Hippocampal formation (tissue), 2 donors: ENCODE data around the gene HHAT.

Experiments
- DNase-seq, 2 donors: peaks; one replicate each; lab custom pipeline; 2025; lab: John Stamatoyannopoulos, UW

Gene HHAT

DNA sequence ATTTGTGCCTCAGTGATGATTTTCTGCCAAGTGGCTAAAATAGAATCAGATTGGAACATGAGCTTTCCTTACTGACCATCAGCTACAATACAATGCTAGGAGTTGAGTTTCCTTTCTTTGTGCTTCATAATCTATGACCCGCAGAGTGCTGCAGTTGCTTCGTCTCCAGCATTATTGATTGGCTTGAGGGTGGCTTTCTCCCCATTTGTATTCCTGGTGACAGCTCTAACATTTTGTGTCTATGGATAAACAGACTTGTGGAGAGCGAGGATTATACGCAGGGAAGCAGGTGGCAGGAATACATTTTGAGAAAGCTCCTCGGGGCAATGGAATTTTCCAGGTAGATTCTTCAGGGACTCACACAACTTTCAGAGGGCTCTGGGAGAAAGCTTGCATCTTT, 223.2 kb downstream of the HHAT start:
- DNase-seq: no peak

DNA sequence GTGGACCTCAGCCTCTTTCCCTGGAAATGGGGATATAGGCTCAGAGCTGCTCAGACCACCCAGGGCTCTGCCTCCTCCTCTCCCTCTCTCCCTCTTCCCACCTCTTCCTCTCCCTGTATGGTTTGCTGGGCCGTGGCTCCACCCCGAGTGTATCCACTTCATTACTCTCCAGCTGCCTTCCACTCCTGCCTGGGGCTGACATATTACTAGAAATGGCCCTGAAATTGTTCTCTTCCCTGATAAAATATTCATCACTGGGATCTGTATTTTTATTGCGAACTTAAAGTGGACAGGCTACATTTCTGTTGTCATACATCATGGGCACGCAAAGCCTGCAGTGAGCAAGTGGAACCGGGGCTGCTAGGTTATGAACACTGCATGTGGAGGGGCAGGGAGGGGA, 225.0 kb downstream of the HHAT start:
- DNase-seq: no peak

DNA sequence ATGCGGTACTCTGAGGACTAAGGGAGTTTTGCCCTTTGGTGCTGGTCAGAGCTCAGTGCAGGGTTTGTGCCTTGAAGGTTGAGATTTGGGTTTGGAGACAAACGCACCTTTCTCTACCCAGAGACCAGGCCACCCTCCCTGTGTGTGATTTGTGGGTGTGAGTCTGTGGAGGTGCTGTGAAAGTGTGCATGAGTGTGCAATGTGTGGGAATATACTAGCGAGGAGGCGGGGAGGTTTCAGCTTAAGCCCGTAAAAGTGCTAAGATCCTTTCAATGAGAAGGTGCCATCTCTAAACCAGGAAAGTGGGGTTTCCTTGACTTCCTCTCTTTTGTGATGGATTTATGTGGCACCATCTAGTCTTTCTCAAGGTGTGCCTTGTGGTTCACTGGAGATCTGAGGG, 225.7 kb downstream of the HHAT start:
- DNase-seq: no peak

DNA sequence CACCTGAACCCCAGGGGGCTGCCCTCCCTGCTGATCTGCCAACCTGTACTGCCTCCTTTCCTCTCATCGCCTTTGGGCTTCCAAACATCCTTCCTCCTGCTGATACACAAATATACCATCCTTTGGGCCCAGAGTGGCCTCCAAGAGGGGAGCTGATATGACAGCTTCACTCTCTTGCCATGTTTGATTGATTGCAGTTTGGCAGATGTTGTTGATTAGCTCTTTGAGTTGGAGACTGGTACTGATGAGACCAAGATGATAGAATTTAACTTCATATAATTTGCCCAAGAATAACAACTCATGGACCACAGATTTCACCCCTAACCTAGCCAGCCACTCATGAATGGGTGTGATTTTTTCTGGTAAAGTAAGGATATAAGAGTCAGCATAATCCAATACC, 227.8 kb downstream of the HHAT start:
- DNase-seq: no peak

DNA sequence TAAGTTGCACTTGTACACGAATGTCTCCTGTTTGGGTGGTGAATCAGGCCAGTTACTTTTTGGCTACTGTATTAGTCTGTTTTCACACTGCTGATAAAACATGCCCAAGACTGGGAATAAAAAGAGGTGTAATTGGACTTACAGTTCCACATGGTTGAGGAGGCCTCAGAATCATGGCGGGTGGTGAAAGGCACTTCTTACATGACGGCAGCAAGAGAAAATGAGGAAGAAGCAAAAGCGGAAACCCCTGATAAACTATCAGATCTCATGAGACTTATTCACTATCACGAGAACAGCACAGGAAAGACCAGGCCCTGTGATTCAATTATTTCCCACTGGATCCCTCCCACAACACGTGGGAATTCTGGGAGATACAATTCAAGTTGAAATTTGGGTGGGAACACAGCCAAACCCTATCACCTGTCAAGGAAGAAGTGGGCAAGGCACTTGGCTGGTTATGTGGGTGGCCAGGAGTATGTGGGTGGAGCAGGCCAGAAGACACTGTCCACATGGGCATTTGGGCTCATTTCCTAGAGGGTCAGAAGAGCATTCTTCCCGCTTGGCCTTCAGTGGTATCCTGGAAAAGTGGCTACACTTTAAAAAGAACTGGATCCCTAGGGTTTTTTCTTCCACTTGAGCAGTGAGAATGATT, 228.8 kb downstream of the HHAT start:
- no peak for DNase-seq

DNA sequence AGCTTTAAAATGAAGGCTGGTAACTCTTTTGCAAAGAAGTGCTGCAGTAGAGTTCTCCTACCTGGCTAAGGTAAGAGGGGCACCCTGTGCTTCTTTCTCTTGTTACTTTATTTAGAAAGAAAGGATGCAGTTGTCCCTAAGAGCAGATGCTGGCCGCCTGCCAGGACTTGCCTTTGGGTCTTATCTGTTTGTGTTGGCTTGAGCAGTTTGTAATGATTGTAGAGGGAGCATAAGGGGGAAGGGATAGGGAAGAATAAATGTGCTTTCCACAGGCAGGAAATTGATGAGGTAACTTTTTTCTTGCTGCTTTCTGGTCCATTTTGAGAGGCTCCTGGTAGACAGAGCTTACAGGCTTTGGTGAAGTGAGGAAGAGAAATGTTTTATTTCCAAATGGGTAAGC, 229.6 kb downstream of the HHAT start:
- no peak for DNase-seq

DNA sequence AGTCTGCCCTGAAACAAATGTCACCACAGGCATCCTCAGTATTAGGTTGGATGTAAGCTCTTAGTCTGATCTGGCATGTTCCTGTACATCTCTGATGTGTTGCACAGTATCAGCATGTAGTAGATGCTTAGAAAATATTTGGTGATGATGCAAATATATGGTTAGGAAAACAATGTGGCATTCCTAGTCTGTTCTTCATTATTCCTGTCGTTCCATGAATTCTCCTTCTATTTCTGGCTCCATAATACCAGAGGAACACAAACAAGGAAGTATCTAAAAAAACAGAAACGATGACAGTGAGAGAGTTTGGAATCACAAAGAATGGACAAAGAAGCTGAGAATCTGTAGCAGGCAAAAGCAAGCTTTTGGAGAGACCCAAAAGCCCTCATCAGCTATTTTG, 236.6 kb downstream of the HHAT start:
- no peak for DNase-seq

DNA sequence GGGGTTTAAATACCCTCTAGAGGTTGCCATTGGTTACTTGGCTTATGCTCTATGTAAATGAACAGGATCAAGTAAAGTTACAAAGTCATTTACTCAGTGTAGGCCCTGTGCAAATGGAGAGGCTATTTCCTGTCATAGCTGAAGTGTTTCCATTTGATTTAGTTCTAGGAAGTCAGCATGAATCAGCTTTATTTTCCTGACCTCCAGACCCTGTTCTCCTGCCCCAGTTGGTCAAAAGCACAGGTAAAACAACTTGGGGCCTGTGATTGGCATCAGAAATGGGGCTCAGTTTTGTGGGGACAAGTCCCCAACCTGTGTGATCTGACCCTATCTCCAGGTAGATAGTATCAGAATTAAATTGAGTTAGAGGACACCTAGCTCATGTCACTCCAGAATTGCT, 239.9 kb downstream of the HHAT start:
- no peak for DNase-seq

DNA sequence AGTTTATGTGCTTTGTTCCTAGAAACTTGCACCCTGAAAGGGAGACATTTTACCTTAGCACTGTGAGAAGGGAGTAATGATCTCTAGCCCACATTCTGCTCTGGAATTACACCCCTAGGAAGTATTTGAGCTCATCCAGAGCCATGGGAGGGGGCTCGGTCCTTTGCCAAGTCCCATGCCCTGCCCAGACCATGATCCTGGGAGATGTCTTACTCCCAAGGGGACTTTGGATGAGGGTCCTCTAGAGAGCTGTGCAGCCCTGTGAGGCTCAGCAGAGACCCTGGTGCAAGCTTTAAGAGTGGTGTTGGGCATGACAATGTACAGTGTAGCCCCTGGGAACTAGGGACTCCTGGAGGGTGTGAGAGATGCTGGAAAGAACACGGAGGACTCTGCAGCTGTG, 241.4 kb downstream of the HHAT start:
- no peak for DNase-seq

DNA sequence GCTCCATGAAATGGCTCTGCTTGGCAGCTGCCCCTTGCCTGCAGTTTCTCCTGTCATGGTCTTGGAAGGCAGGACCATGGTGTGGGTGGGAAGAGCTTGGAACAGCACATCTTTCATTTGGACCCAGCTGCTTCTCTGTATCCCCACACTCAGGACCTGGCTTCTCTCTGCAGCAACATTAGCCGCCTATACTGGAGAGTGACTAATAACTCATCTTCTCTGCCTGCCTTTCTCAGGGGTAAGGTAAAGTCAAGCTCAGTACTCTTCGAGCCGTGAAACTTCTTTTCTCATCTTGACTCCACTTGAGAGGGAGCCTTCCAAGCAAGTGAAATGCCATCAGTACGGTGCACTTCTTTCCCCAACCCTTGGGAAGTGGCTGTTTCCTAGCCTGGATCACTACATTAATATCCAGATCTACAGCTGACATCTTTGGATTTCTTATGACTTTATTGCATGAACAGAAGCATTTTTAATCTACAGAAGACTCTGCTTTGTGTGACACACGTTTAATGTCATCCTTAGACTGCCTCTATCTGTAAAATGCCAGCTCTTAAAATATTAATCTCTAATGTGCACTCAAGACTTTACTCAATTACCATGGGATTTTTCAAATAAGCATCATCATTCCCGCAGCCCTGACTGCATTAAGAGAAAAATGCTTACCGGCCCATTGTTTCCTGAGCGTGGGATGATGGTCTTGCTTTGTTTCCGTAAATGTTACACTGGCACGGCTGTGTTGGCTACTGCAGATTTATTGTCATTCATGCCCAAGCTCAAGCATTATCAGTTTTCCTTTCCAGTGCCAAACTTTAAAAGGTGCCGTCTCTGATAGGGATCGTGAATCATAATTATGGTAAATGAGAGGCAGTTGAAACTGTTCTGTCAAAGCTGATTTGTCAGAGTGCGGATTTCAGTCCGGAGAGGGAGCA, 242.9 kb downstream of the HHAT start:
- DNase-seq: no peak

DNA sequence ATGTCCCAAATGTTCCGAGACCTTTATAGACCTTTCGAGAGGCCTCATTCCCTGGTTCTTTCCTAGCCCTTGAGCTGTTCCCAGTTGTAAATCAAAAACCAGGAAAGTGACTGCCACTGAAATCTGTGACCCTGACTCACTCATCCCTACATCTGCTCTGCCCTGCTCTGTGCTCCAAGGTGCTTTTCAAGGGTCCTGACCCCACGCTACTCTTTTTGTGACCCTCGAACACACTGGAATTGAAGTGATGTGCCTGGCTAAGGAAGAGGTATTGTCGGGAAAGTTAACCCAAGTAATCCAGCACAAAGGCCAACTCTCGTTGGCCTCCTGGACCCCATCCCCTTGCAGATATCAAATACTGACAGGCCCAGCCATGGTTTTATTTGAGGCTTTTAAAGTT, 244.4 kb downstream of the HHAT start:
- DNase-seq: no peak

DNA sequence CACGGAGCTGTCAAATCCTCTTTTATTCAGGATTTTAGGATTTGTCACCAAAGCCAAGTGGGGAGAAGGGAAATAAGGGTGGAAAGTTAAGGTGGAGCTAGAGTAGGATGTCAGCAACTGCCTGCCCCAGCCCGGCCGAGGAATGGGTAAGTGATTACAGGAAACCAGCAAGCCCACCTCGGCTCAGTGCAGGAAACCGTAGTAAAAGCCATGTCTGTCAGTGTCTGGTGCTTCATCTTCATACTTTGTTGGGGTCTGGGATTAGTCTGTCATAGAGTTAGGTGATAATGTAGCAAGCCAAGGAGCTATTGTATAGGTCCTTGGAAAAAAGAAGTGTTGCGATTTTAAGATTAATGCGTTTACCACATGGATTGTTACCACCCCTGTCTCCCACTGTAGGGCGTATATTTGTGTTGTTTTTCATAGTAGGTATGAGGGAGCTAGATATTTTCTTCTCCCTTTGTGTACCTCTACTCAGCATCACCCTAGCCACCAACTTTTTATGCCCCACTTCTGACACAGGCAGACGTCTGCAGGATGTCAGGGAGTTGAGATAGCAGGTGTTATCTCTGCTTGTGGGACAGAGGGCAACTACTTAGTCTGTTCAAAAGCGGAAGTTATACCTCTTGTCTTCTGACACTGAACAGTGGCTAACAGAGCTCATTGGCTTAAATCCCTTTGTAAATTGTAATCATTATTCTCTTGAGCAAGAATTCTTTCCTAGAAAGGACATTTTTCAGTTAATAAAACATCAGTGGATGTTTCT, 253.7 kb downstream of the HHAT start:
- no peak for DNase-seq

DNA sequence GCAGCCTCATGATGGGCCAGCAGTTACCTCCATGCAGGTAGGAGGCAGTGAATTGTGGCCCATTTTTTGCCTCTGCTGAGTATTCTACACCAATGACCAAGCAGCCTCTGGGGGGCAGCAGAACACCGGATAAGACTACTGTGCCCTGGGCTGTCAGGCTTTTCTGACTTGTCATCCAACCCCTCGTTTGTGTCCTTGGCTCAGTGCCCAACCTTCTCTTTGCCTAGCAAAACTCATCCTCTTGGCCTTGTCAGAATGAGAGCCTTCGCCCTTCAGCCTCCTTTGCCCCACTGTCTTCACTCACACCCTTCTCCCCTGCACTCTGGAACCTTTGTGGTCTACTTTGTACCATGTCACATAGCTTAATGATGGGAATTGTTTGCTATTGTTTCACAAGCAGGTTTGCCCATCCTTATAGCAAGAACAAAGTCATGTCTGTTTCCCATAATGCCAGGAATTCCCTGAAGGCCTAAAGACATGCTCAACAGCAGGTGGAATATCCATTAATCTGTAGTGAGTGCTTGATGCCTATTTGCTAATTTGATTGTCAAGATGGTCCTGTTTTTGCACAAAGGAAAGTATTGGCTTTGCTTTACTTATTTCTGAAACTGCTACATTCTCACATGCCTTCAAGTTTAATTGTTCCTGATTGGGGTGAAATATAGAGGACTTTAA, 255.9 kb downstream of the HHAT start:
- peak; percentile 85 for DNase-seq

DNA sequence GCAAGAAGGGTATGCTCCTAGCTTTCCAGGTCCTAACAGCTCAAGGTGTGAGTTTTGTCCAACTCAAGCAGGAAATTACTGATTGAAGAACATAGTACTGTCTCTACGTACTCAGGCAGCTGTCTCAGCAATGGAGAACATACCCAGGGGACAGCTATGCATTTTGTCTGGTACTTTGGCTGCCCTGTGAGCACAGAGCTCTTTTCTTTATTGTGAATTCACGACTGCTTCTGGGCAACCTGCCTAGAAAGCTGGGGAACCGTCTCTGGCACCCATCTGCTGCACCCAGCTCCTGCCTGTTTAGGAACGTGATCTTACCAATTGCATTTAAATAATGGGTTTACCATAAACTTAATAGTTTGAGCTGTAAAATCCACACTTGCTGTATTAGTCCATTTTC, 258.1 kb downstream of the HHAT start:
- DNase-seq: peak; percentile 52 to 69

DNA sequence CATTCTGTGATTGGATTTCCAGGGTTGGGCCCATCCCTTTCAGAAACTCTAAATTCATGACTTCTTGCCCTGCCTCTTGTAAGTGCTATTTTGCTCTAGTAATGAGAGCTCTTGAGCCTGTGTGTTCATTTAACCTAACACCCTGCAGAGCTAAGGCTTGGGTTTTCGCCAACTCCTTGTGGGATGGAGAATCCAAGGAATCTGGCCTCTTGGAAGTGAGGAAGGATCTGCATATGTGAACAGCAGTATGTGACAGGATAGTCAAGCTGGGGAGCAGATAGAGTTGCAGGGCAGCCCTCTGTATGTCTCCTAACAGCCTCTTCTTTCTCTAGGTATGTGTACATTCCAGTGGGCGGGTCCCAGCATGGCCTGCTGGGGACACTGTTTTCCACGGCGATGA, 258.9 kb downstream of the HHAT start:
- no peak for DNase-seq

DNA sequence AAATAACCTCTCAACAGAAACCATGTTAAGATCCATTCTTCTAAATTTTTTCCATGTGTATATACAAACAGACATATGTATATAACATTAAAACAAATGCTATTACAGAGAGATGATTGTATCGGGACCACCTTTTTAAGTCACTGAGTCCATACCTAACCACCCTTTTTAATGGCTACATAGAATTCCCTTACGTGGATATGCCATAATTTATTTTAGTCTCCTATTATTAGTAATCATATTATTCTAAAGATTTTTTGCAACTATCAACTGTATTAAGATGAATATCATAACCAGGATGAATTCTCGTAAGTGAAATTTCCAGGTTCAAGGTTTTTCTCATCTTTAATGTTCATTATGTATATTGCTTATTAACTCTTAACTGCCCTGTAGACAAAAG, 259.7 kb downstream of the HHAT start:
- DNase-seq: no peak

DNA sequence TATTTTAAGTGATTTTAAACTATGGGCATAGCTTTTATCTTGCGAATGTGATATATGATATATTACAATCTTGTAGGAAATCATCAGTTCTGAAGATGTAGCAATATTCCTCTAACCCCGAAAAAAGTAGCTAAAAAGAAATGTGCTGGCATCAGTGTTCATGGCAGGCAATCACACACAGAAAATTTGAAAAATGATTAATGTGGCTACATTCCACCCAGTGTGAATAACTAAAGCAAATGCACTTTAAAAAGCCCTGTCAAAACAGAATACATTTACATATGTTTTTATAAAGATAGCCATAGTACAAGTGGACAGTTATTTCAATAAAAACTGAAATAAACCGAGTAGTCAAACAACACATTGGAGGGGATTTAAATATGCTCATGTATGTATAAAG, 260.2 kb downstream of the HHAT start:
- DNase-seq: no peak

DNA sequence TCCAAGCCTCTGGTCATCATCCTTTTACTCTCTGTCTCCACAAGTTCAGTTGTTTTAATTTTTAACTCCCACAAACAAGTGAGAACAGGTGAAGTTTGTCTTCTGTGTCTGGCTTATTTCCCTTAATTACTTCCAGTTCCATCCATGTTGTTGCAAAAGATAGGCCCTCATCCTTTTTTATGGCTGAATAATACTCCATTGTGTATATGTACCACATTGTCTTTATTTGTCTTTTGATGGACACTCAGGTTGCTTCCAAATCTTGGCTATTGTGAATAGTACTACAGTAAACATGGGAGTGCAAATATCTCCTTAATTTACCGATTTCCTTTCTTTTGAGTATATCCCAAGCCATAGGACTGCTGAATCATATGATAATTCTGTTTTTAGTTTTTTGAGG, 262.5 kb downstream of the HHAT start:
- DNase-seq: no peak

DNA sequence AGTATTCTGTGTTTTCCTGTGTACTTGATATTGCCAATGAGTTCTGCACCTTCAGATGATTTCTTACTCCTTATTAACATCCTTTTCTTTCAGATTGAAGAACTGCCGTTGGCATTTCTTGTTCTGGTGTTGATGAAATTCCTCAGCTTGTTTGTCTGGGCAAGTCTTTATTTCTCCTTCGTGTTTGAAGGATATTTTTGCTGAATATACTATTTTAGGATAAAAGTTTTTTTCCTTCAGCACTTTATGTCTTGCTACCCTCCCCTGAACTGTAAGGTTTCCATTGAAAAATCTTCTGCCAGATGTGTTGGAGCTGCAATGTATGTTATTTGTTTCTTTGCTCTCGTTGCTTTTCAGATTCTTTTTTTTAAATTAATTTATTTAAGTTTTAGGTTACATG, 265.9 kb downstream of the HHAT start:
- no peak for DNase-seq

DNA sequence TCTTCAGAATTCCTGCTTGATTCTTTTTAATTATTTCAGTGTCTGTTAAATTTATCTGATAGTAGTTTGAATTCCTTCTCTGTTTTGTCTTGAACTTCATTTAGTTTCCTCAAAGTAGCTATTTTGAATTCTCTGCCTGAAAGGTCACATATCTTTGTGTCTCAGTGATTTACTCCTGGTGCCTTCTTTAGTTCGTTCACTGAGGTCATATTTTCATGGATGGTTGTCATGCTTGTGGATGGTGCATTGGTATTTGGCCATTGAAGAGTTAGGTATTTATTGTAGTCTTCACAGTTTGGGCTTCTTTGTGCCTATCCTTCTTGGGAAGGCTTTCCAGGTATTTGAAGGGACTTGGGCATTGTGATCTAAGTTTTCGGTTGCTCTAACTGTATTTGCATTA, 267.9 kb downstream of the HHAT start:
- no peak for DNase-seq

DNA sequence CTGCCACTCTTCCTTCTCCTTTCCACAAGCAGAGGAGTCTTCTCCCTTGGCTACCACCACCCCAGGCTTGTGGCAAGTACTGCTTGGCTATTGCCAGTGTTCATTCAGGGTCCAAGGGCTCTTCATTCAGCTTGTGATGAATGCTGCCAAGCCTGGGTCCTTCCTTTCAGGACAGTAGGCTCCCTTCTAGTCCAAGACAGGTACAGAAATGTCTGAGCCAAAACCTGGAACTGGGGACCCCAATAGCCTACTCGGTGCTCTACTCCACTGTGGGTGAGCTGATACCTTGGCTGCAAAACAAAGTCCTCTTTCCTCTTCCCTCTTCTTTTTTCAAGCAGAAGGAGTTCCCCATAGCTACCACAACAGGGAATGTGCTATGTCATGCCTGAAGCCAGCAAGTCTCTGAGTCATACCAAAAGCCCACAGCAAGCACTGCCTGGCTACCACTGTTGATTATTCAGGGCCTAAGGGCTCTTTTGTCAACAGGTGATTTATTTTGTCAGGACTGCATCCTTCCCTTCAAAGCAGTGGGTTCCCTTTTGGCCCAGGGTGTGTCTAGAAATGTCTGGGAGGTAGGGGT, 268.9 kb downstream of the HHAT start:
- DNase-seq: no peak

DNA sequence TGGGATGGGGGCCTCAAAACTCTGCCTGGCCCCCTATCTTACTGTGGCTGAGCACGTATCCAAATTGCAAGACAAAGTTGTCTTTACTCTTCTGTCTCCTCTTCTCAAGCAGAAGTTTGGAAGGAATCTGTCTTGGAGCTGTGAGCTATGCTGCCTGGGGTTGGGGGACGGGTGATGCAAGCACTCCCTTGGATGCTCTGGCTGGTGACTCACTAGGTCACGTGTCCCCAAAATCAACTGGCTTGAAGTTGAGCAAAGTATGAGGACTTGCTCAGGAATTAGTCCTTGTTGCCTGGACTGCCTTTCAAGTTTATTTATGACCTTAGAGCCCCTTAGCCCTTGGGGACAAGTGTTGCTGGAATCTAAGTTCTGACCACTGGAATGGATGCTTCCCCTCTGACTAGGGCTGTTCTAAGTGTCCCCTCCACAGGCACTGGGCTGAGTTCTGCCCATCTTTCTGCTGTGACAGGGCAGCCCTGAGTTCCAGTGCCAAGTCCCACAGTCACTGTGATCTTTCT, 269.5 kb downstream of the HHAT start:
- DNase-seq: no peak
